ENCODE data around the gene ADI1. TPM values are rescaled to one million over a fixed set of nuclear protein-coding genes. Genes with fewer than 3 reads are reported as not detected.

ADI1 gene
- total and polyA plus RNA-seq, 2 of the 4 experiments (the other 2 are of a cell fraction) = 43.2 to 46.0 TPM

DNA sequence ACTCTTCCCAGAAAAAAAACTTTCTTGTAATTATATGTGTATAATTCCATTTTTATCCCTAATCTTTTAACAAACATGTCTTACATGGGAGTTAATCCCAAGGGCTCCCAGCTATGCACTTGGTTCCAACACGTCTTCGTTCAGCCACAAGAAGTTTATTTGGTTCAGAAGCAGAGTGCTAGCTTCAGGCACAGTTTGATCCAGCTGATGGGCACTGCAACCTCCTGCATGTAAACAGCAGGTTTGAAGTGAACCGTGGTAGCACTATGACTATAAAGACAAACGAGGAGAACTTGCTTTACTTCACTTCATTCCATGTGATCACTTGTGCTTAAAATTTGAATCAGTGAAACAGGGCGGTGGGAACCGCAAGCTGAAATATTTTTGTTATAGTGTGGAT, 45.8 kb upstream of the ADI1 start:
- no peak overlapping the region for H3K23ac ChIP-seq (ENCODE audit: low read depth, low read length)
- H4K8ac ChIP-seq (ENCODE audit: low read depth in 2 of 2, low read length in 2 of 2) = no peak overlapping the region
- no peak overlapping the region for H3K4me3 ChIP-seq (ENCODE audit: insufficient read depth, low read depth, low read length)
- H3K36me3 ChIP-seq (ENCODE audit: control insufficient read depth, insufficient read depth, low read length) = peaks cover 1% of the 10 kb centered on the region; the same call in 1 of the 2 replicates
- H2AK5ac ChIP-seq (ENCODE audit: low read depth, low read length) = no peak overlapping the region
- BruUV-seq (replicated peaks) = no TSS peak
- ATAC-seq (ENCODE audit: low read depth) (no peak), DNase-seq (no peak)
- peaks cover 5% of the 10 kb centered on the region; the same call in 1 of the 2 replicates for H3K9me1 ChIP-seq (ENCODE audit: insufficient read depth, low read length)
- no peak overlapping the region for H2AFZ ChIP-seq (replicated peaks; ENCODE audit: low read length, poor library complexity)
- no peaks in the 10 kb centered on the region for H4K20me1 ChIP-seq (ENCODE audit: insufficient read depth, low read length)
- no peak overlapping the region for H4K5ac ChIP-seq (ENCODE audit: low read depth, low read length)
- no peaks in the 10 kb centered on the region for H3K9me3 ChIP-seq (ENCODE audit: control insufficient read depth, insufficient read depth, low read length)
- H3K79me1 ChIP-seq (ENCODE audit: low read depth in 1 of 2, low read length in 2 of 2) = peaks cover 0 to 3% of the 10 kb centered on the region in 2 experiments; a peak in 3 of 4 replicates
- H3K56ac ChIP-seq (ENCODE audit: extremely low read depth, insufficient read depth, low read length) = no peak overlapping the region
- ChIA-PET CTCF (no interaction called here), POLR2A (ENCODE audit: unreplicated experiment) (interaction anchor here (0.6 kb wide), 1 partner anchor 131 kb away, joined by 3 read pairs; no protein-coding TSS in a partner anchor)
- TF ChIP-seq RFX5 (IDR thresholded peaks at IDR 0.05; ENCODE audit: low read depth, low read length) = no peak
- TF ChIP-seq CHD1 (IDR thresholded peaks at IDR 0.05; ENCODE audit: low read depth, low read length) = no peak
- no peak overlapping the region for H2BK20ac ChIP-seq (ENCODE audit: low read depth, low read length)
- in situ Hi-C loops (cut with MboI; ENCODE audit: low sequenced_read_pairs) = no loop called here
- H2BK15ac ChIP-seq (ENCODE audit: low read depth, low read length) = no peak overlapping the region
- no peak overlapping the region for H3K9ac ChIP-seq (ENCODE audit: low read depth, low read length)
- no peaks in the 10 kb centered on the region for H3K4me1 ChIP-seq (ENCODE audit: control insufficient read depth, insufficient read depth, low read length)
- H3K18ac ChIP-seq (ENCODE audit: low read depth, low read length) = no peak overlapping the region
- no peak overlapping the region for H3K14ac ChIP-seq (replicated peaks; ENCODE audit: low read depth, low read length)
- no peak overlapping the region for H4K91ac ChIP-seq (ENCODE audit: insufficient read depth, low read depth, low read length)
- dilution Hi-C loops (cut with HindIII; ENCODE audit: low sequenced_read_pairs, unreplicated experiment) = no loop called here
- no peak overlapping the region for H3K4me2 ChIP-seq (ENCODE audit: low read depth, low read length)
- no peak overlapping the region for H2BK120ac ChIP-seq (ENCODE audit: low read depth, low read length)
- H3K4ac ChIP-seq (ENCODE audit: low read depth, low read length) = no peak overlapping the region
- H3K27me3 ChIP-seq (ENCODE audit: control insufficient read depth, insufficient read depth, low read length) = no peaks in the 10 kb centered on the region
- intact Hi-C loops (cut with micrococcal nuclease) = no loop called here
- H3K27ac ChIP-seq (ENCODE audit: insufficient read depth, low read length) = no peak overlapping the region
- H2AK9ac ChIP-seq (replicated peaks; ENCODE audit: low read depth, low read length, poor library complexity) = no peak overlapping the region
- WGBS, 2 experiments (ENCODE audit: extremely low coverage in 2 of 2, insufficient read length in 1 of 2) = 81% methylated on average over 2 of the region's 6 CpGs; no CpG with 5 or more reads in 1 of the 2 experiments
- H2BK5ac ChIP-seq (ENCODE audit: low read depth, low read length, poor library complexity, severe bottlenecking) = no peak overlapping the region

Measured in IMR-90 (cell line).